KOPT-K1 (cell line): Measurements from ENCODE around the gene POLR2C.

ENCODE experiments used
- H3K27ac ChIP-seq: fragments of 200-600 bp; sonication (generic); 2 replicates; pipeline ENCODE4 v1.5.1; 2016; ENCODE audit warnings: antibody characterized with exemption, mild to moderate bottlenecking, low read depth, low read length; ENCODE audit not compliant: poor library complexity, severe bottlenecking
- H3K36me3 ChIP-seq: fragments of 200-600 bp; sonication (generic); 2 replicates; pipeline ENCODE4 v1.5.1; 2017; ENCODE audit warnings: antibody characterized with exemption, mild to moderate bottlenecking, low read length, moderate library complexity; ENCODE audit not compliant: insufficient read depth
- H3K9me3 ChIP-seq: fragments of 200-600 bp; sonication (generic); 2 replicates; pipeline ENCODE4 v1.5.1; 2017; ENCODE audit warnings: antibody characterized with exemption, low read length, mild to moderate bottlenecking; ENCODE audit not compliant: insufficient read depth, poor library complexity, severe bottlenecking

POLR2C gene

DNA sequence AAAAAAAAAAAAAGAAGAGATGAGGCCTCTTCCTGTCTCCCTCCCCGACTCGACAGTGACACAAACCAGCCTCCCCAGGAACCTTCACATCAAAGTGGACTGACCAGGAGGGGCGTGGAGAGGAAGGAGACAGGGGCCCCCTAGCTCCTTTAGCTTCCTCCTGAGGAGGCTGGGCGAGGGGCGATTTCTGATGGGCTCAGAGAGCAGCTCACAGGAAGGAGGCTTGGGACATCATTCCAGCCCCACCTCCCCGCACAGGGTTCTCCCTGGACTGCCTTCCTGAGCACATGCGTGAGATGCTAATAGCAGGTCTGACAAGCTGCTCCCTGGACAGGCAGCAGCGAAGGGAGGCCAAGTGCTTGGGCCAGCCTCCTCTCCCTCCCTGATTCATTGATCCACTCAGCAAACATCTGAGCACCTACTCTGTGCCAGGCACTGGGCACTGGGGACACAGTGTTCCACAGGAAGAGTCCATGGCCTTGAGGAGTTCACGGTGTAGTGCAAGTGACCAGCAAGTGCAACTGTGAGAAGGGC is 38.2 kb downstream of the POLR2C start:
- no peaks in the 10 kb centered on the region for H3K36me3 ChIP-seq
- peak overlapping the region; percentile 67 for H3K27ac ChIP-seq
- H3K9me3 ChIP-seq: no peaks in the 10 kb centered on the region

DNA sequence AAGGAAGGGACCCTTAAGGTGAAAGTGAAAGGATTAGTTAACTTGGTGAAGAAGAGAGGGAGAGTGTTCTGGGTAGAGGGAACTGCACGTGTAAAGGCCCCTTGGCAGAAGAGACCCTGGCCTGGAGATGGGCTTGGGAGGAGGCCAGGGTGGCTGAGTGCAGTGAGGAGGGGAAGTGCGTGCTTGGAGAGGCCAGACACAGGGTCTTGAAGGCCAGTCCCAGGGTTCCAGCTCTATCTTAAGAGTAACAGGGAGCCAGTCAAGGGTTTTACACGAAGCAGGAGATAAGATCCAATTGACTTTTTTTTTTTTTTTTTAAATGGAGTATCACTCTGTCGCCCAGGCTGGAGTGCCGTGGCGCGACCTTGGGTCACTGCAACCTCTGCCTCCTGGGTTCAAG is 39.0 kb downstream of the POLR2C start:
- Histone ChIP-seq H3K9me3 (no peaks in the 10 kb centered on the region), H3K27ac (peak overlapping the region; percentile 67), H3K36me3 (no peaks in the 10 kb centered on the region)

DNA sequence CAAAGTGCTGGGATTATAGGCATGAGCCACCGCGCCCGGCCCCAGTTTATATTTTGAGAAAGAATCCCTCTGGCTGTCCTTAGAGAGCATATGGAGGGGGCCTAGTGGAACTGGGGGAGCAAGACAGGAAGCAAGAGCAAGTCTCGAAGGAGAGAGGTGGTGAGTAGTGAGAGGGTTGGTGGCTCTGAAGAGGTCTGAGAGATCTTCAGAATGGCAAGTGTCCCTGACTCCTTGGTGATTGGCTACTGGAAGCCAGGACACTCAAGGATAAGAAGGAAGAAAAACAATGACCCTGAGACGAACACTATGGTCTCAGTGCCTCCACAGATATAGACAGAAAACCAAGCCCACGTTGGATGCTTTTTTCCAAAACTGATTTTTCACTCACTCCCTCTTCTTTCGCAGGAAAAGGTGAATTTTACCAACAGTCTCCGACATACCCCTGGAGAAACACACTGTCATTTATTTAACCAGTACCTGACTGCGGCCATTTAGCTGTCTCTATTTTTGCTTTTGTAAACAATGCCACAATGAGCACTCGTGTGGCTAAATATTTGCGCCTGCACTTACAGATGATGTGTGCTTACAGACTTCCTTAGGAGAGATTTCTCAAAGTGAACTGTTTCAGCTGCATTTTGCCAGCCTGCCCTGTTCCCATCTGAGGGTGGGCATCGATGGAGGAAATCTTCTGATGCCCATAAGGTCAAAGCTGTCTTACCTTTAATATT is 39.7 kb downstream of the POLR2C start:
- no peaks in the 10 kb centered on the region for H3K36me3 ChIP-seq
- H3K27ac ChIP-seq: no peak overlapping the region
- no peaks in the 10 kb centered on the region for H3K9me3 ChIP-seq

DNA sequence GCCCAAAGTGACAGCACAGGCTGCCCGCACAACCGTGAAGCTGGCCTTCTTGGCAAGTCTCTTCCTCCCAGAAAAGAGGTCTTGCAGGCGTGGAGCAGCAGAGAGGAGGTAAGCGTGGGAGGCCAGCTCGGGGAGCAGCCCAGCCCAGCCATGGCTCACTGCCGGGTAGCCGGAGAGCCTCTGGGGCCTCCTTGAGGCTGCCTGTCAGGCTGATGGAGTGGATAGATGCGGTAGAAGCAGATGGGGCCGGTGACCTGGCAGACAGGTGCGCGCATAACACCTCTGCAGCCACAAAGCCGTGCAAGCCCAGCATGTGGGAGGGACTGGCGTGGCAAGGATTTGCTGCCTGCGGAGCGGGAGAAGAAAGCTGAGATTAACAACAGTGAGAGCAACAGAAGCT is 40.9 kb downstream of the POLR2C start:
- no peaks in the 10 kb centered on the region for H3K36me3 ChIP-seq
- H3K9me3 ChIP-seq: no peaks in the 10 kb centered on the region

DNA sequence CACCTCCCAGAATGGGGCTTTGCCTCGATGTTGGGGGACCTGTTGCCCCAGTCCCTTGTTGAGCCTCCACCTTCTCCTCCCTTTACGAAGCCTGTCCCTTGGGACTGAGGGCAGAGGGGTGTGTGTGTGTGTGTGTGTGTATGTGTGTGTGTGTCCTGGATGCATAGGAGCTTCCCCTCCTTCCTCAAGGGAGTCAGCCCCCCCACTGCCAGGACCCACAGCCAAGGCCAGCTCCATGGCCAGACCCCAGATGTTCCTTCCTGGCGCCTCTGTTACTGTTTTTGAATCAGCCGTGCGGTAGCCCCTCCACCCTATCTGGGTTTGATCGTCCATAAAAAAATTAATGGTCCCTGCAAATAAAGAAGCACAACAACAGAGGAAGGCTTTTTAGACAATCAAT is 41.5 kb downstream of the POLR2C start:
- no peaks in the 10 kb centered on the region for H3K9me3 ChIP-seq

More for the DNA sequence above, 40.9 kb downstream of the POLR2C start:
- H3K27ac ChIP-seq: no peak overlapping the region

DNA sequence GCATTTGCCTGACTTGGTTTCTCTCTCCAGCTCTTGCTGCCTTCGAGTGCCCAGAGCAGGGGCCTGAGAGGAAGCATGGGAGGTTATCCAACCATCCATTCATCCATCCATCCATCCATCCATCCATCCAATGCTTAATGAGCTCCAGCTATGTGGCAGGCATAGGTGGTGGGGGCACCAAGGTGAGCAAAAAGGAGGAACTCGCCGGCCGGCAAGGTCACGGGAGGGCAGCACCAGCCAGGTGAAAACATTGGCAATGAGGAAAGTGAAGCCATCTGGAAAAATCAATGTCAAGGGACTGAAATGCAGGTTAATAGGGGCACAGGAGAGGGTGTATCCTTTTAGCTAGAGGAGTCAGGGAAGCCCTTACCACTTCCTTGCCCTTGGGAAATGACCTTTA is 42.0 kb downstream of the POLR2C start:
- H3K36me3 ChIP-seq: no peaks in the 10 kb centered on the region
- no peak overlapping the region for H3K27ac ChIP-seq
- no peaks in the 10 kb centered on the region for H3K9me3 ChIP-seq

More for the DNA sequence above, 41.5 kb downstream of the POLR2C start:
- Histone ChIP-seq H3K27ac (no peak overlapping the region), H3K36me3 (no peaks in the 10 kb centered on the region)

DNA sequence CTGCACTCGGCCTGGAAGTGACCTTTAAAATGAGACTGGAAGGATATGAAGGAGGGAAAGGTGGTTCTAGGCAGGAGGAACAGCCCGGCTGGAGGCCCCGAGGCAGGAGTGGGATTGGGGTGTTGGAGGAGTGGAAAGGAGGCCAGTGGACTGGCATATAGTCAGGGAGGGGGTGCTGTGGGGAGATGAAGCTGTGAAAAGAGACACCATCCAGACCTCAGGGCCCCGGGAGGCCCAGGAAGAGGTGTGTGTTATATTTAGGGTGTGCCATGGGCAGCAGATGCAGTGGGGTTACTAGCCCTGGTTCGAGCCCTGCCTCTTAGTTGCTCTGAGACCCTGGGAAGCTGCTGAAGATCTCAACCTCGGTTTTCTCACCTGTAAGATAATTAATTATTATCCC is 42.7 kb downstream of the POLR2C start:
- Histone ChIP-seq H3K27ac (no peak overlapping the region), H3K9me3 (no peaks in the 10 kb centered on the region), H3K36me3 (no peaks in the 10 kb centered on the region)

DNA sequence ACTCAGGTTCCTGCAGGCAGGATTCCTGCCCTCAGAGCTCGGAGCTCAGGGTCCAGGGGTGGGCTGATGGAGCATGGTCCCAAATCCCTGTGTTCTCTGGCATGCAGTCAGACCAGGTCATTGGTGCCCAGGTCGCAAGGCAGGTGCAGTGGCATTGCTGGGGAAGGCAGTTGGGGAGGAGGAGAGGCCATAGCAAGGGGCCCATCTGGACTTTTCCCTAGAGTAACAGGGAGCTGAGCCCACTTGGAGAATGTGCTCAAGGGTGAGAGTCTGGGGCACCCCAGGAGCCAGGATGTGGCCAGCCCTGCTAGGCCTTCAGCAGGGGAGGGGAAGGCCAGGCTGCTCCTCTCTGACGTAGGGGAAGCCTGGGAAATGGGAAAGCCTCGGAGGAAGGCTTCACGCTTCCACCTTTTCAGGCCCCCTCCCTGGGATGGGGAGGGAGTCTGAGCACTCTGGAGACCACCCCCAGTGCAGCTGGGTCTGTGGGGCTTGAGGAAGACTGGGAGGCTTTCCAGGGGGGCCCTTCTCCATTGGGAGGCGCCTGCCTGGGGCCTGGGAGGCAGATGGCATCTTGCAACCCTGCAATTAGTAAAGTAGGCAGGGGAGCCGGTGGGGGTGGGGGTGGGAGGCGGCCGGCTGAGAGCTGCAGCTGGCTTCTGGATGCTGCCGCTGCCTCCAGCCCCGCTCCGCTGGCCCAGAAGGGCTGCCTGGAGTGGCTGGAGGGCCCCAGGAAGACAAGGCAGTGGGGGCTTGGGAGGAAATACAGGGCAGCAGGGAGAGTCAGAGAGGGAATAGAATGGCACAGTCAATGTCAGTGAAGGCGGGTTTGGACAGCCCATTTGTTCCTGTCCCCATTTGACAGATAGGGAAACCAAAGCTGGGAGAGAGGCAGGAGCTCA is 44.9 kb downstream of the POLR2C start:
- Histone ChIP-seq H3K9me3 (no peaks in the 10 kb centered on the region), H3K27ac (no peak overlapping the region), H3K36me3 (no peaks in the 10 kb centered on the region; the same call in 1 of the 2 replicates)

DNA sequence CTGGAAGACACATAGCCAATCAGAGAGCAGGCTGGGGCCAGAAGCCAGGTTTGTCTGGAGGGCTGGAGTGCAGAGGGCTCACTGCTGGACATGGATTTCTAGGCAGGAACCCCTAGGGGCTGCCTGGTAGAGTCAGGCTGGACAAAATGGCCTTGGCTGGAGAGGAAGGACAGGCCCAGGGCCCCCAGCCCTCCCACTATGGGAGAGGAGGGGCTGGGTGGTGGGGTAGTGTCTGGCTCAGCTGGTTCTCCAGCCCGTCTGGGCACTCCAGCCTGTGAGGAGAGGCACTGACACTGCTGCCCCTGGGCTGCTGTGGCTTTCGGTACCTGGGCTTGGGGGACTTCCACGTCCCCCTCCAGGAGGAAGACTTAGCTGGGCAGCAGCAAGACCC is 45.6 kb downstream of the POLR2C start:
- H3K36me3 ChIP-seq: no peaks in the 10 kb centered on the region; the same call in 1 of the 2 replicates
- no peaks in the 10 kb centered on the region for H3K9me3 ChIP-seq
- H3K27ac ChIP-seq: no peak overlapping the region

DNA sequence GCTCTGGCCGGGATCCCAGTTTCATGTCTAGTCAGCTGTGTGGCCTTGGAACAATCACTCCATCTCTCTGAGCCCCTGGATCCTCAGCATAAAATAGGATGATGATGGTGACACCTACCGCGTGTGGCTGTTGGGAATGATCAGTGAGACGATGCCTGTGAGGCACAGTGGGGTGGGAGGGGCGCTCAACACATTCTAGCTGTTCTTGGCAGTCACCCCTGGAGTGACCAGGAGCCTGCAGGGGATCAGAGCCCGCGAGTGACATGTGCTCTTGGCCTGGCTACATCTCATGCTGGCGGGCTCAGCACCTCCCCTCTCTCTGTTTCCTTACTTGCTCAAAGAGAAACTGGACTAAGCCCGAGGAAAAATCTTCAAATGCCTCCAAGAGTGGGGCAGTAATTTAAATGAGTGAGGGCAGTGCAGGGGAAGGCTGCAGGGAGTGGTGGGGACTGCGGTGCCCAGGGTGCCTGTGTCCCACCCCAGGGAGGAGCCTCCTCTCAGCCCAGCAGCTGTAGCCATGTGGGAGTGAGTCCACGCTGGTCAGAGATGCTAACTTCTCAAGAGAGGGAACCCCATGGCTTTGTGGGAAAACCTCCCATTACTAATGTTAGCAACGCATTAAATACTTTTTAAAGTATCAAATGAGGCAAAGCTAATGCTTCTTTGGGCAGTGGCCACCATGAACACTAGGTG is 46.9 kb downstream of the POLR2C start:
- no peak overlapping the region for H3K27ac ChIP-seq
- peaks cover 4% of the 10 kb centered on the region; the same call in 1 of the 2 replicates for H3K36me3 ChIP-seq
- H3K9me3 ChIP-seq: no peaks in the 10 kb centered on the region

DNA sequence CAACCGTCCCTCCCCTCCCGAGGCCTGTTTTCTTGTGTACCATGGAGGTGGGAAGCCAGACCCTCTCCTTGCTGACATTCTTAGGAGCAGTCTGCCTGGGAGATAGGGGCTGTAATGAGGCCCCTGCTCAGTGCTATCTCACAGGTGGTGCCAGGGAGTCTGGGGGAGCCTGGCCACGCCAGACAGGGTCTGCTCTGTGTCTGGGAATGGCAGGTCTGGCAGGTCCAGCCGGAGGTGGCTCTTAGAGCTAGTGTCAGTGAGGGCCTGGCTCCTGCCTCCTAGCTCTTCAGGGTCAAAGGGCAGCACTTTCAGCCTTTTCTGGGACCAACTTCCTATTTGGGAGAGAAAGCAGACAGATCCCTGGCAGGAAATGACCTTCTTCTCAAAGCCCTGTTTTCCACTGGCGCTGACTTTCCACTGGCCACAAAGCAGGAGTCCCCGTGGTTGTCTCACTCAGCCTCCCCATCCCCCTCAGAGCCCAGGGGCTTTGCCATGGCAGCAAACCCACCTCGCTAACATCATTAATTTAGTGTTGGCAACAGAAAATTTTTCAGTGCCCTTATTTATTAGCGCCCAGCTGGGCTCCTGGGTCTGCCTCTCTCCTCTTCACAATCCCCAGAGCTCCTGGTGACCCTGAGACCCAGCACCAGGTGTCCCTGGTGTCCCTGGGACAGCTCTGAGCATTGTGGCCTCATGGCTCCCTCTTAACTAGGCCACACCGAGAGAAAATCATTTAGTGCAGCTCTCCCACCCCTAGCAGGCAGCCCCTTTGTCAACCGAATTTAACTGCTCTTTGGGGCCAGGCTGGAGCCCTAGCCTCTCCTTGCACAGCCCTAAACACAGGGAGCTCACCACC is 47.8 kb downstream of the POLR2C start:
- H3K36me3 ChIP-seq: peaks cover 13% of the 10 kb centered on the region; the same call in 1 of the 2 replicates
- H3K27ac ChIP-seq: no peak overlapping the region
- H3K9me3 ChIP-seq: no peaks in the 10 kb centered on the region

DNA sequence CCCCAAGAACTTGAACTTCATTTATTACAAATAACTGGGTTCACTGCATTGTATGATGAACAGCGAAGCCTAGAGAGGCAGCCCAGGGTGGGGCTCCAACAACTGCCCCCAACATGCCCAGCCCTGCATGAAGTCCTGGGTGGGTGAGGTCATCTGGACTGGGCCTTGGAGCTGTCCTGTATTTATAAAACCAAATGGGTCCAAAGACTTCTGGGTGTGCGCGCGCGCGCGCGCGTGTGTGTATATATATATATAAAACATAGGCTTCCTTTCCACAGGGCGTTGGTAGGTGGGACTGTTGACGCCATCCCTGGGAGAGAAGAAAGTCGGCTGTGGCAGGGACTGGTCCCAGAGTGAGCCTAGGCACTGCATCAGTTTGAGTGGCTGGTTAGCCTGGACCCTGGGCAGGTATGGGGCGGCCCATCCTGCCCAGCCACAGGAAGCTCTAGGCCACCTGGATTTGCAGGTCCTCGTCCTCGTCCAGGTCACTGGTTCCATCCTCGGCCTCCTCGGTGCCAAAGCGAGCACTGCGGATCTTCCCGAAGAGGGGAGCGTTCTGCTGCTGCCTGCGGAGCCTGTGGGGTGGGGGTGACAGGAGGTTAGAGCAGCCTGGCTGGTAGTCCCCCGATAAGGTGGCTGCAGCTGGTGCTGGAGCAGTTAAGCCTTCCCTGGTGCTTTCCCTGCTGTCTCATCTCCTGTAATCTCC is 50.0 kb downstream of the POLR2C start:
- no peak overlapping the region for H3K27ac ChIP-seq
- no peaks in the 10 kb centered on the region for H3K9me3 ChIP-seq
- peaks cover 26% of the 10 kb centered on the region; the same call in 1 of the 2 replicates for H3K36me3 ChIP-seq

DNA sequence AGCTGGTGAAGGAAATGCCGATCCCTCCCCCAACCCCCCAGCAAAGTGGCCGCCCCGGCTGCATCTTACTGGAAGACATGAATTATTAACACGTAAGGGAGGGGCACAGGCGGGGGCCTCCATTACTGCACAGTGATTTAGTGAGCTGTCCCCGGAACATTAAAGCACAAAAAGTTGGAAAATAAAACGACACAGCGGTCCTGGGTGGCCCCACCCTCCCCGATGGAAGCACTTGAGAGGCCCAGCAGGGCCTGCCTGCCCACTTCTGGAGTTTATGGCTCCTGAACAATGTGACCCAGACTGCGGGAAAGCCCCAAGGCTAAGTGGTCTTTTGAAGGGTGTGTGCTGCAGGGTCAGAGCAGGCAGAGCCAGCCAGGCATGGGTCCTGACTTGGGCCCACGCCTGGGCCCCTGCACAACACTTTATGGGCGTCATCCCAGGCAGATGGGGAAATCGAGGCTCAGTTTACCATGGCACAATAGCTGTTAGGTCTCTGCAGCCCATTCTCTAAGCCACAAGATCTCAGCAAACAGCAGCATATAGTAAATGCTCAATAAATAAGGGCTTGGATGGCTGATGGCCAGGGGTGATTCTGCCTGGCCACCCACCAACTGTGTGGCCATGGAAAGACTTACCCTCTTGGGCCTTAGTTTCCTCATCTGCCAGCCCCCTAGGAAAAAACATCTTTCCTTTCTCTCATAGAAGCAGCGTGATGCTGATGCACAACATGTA is 51.1 kb downstream of the POLR2C start:
- H3K36me3 ChIP-seq: peaks cover 34% of the 10 kb centered on the region; the same call in 1 of the 2 replicates
- no peaks in the 10 kb centered on the region for H3K9me3 ChIP-seq
- H3K27ac ChIP-seq: no peak overlapping the region
